Neural progenitor cell (in vitro differentiated cells): ENCODE measurements around the gene PRKD1. TPM values are rescaled to one million over a fixed set of nuclear protein-coding genes. Genes with fewer than 3 reads are reported as not detected.
A peak's percentile ranks its signal among the peaks of the same experiment; 100 is the strongest.

ENCODE experiments used
- DNase-seq: peaks from one replicate; pipeline ENCODE4 v3.0.0-alpha.2; 2016; ENCODE audit warnings: low spot score
- H2AFZ ChIP-seq: fragments of 200-600 bp; sonication (generic); replicated peaks from 2 replicates; pipeline ENCODE4 v1.6.1; 2016; ENCODE audit warnings: antibody characterized with exemption
- H3F3A ChIP-seq: fragments of 200-600 bp; sonication (generic); 2 replicates; pipeline ENCODE4 v1.6.1; 2016; ENCODE audit warnings: antibody characterized with exemption, low read depth
- H3K27ac ChIP-seq: fragments of 200-600 bp; sonication (generic); 2 replicates; pipeline ENCODE4 v1.5.1; 2016; ENCODE audit warnings: mild to moderate bottlenecking
- H3K27me3 ChIP-seq: fragments of 200-600 bp; sonication (generic); 2 replicates; pipeline ENCODE4 v1.6.1; 2016; ENCODE audit warnings: mild to moderate bottlenecking, moderate library complexity
- H3K36me3 ChIP-seq: fragments of 200-600 bp; sonication (generic); 2 replicates; pipeline ENCODE4 v1.5.1; 2016
- H3K4me1 ChIP-seq: fragments of 200-600 bp; sonication (generic); 2 replicates; pipeline ENCODE4 v1.6.1; 2016; ENCODE audit warnings: mixed run types
- H3K4me2 ChIP-seq: fragments of 200-600 bp; sonication (generic); 2 replicates; pipeline ENCODE4 v1.6.1; 2016
- H3K4me3 ChIP-seq: fragments of 200-600 bp; sonication (generic); 2 replicates; pipeline ENCODE4 v1.5.1; 2016
- H3K79me2 ChIP-seq: fragments of 200-600 bp; sonication (generic); 2 replicates; pipeline ENCODE4 v1.6.1; 2016; ENCODE audit warnings: low read depth
- H3K9ac ChIP-seq: fragments of 200-600 bp; sonication (generic); 2 replicates; pipeline ENCODE4 v1.6.1; 2016
- H3K9me3 ChIP-seq: fragments of 200-600 bp; sonication (generic); 2 replicates; pipeline ENCODE4 v1.5.1; 2016; ENCODE audit warnings: low read depth
- H4K20me1 ChIP-seq: fragments of 200-600 bp; sonication (generic); 2 replicates; pipeline ENCODE4 v1.6.1; 2016; ENCODE audit warnings: low read depth
- H3K27ac Mint-ChIP-seq: 3 replicates; pipeline ENCODE4 v1.8.0; 2021; ENCODE audit warnings: mixed read lengths
- H3K27me3 Mint-ChIP-seq: 2 replicates; pipeline ENCODE4 v1.8.0; 2022; ENCODE audit warnings: low read depth, mild to moderate bottlenecking, inconsistent platforms, moderate library complexity, mixed read lengths; ENCODE audit not compliant: insufficient read depth
- H3K36me3 Mint-ChIP-seq: 3 replicates; pipeline ENCODE4 v1.8.0; 2021; ENCODE audit warnings: mixed read lengths
- H3K4me1 Mint-ChIP-seq: 3 replicates; pipeline ENCODE4 v1.8.0; 2021; ENCODE audit warnings: mixed read lengths
- H3K4me3 Mint-ChIP-seq: 3 replicates; pipeline ENCODE4 v1.8.0; 2021; ENCODE audit warnings: mild to moderate bottlenecking, moderate library complexity, mixed read lengths
- H3K9me3 Mint-ChIP-seq: 3 replicates; pipeline ENCODE4 v1.8.0; 2020; ENCODE audit warnings: mixed read lengths
- CTCF ChIP-seq: fragments of 200-600 bp; sonication (generic); IDR thresholded peaks from 2 replicates; pipeline ENCODE4 v1.5.1; 2017; ENCODE audit warnings: antibody characterized with exemption, mild to moderate bottlenecking
- EZH2 ChIP-seq: fragments of 200-600 bp; sonication (generic); IDR thresholded peaks from 2 replicates; pipeline ENCODE4 v1.6.1; 2017; ENCODE audit warnings: antibody characterized with exemption, mild to moderate bottlenecking, moderate library complexity
- EZH2phosphoT487 ChIP-seq: fragments of 200-600 bp; sonication (generic); IDR thresholded peaks from 2 replicates; pipeline ENCODE4 v1.6.1; 2017; ENCODE audit warnings: antibody characterized with exemption
- total RNA-seq: library from RNA; depleted of rRNA; stranded (reverse); fragments of >200 nt; gene quantifications from 2 replicates; pipeline ENCODE4 v1.2.3, GENCODE V29; 2015; ENCODE audit warnings: low replicate concordance

PRKD1 gene
- total RNA-seq, 1 donor from 2014 or later, result 8.7 TPM

- Histone ChIP-seq H3F3A (no peaks in the 10 kb centered on the region), H3K27ac (no peak overlapping the region), H3K27me3 (no peaks in the 10 kb centered on the region), H3K9me3 (no peaks in the 10 kb centered on the region), H4K20me1 (no peaks in the 10 kb centered on the region), H2AFZ (no peak overlapping the region), H3K36me3 (no peaks in the 10 kb centered on the region), H3K79me2 (no peaks in the 10 kb centered on the region), H3K4me3 (no peak overlapping the region), H3K4me2 (no peak overlapping the region), H3K9ac (no peak overlapping the region), H3K4me1 (peaks cover 7% of the 10 kb centered on the region)
- H3K27ac Mint-ChIP-seq, result no peak overlapping the region
- no peak for DNase-seq
- peaks cover 2% of the 10 kb centered on the region for H3K4me1 Mint-ChIP-seq
- H3K9me3 Mint-ChIP-seq, result no peaks in the 10 kb centered on the region
- H3K4me3 Mint-ChIP-seq, result no peak overlapping the region
- no peaks in the 10 kb centered on the region for H3K36me3 Mint-ChIP-seq
- TF ChIP-seq EZH2phosphoT487, result no peak
- no peak for TF ChIP-seq CTCF
- no peak for TF ChIP-seq EZH2
- no peaks in the 10 kb centered on the region for H3K27me3 Mint-ChIP-seq
Observed at GRCh38 chr14:29682789-29683188, 244.9 kb downstream of the PRKD1 start.

GRCh38 chr14:29681316-29681715 is 246.3 kb downstream of the PRKD1 start:
- Histone ChIP-seq H3K27ac (no peak overlapping the region), H3K79me2 (no peaks in the 10 kb centered on the region), H3F3A (no peaks in the 10 kb centered on the region), H3K9me3 (no peaks in the 10 kb centered on the region), H3K4me3 (no peak overlapping the region), H3K4me2 (no peak overlapping the region), H3K9ac (no peak overlapping the region), H3K4me1 (peaks cover 7% of the 10 kb centered on the region), H3K27me3 (no peaks in the 10 kb centered on the region), H4K20me1 (no peaks in the 10 kb centered on the region), H2AFZ (no peak overlapping the region), H3K36me3 (no peaks in the 10 kb centered on the region)
- TF ChIP-seq CTCF (no peak), EZH2phosphoT487 (no peak), EZH2 (no peak)
- Mint-ChIP-seq H3K27me3 (no peaks in the 10 kb centered on the region), H3K4me1 (no peaks in the 10 kb centered on the region), H3K4me3 (no peak overlapping the region), H3K9me3 (no peaks in the 10 kb centered on the region), H3K27ac (no peak overlapping the region), H3K36me3 (no peaks in the 10 kb centered on the region)
- DNase-seq, result no peak

GRCh38 chr14:29674566-29675285 is 252.9 kb downstream of the PRKD1 start:
- H3K4me1 ChIP-seq, result peaks cover 24% of the 10 kb centered on the region
- peak; percentile 55 for DNase-seq
- H3K9me3 ChIP-seq, result no peaks in the 10 kb centered on the region
- H3K4me2 ChIP-seq, result peak overlapping the region; percentile 50
- no peak for TF ChIP-seq EZH2
- TF ChIP-seq EZH2phosphoT487, result no peak
- no peak for TF ChIP-seq CTCF
- no peaks in the 10 kb centered on the region for H4K20me1 ChIP-seq
- no peaks in the 10 kb centered on the region for H3K27me3 ChIP-seq
- H3K79me2 ChIP-seq, result no peaks in the 10 kb centered on the region
- no peak overlapping the region for H3K4me3 ChIP-seq
- no peaks in the 10 kb centered on the region for H3K36me3 ChIP-seq
- no peak overlapping the region for H3K27ac Mint-ChIP-seq
- H3K27me3 Mint-ChIP-seq, result no peaks in the 10 kb centered on the region
- peaks cover 29% of the 10 kb centered on the region for H3K4me1 Mint-ChIP-seq
- H3F3A ChIP-seq, result peaks cover 14% of the 10 kb centered on the region
- H2AFZ ChIP-seq, result no peak overlapping the region
- H3K4me3 Mint-ChIP-seq, result no peak overlapping the region
- no peaks in the 10 kb centered on the region for H3K9me3 Mint-ChIP-seq
- no peak overlapping the region for H3K9ac ChIP-seq
- no peaks in the 10 kb centered on the region for H3K36me3 Mint-ChIP-seq
- peak overlapping the region; percentile 57 for H3K27ac ChIP-seq
